Stimulated activated CD8-positive, alpha-beta memory T cell treated with anti-CD3 and anti-CD28 coated beads, Interleukin-2, amount 100 ng/mL, for 48 hours (primary cell): ENCODE data around the gene RPN2.

Source experiments
- DNase-seq, 2 donors: peaks; one replicate each; pipeline ENCODE4 v3.0.0-alpha.2; 2020; ENCODE audit warnings: low read depth in 2 of 2

The RPN2 gene

GRCh38 chr20:37243076-37243936 lies 64.2 kb downstream of the RPN2 start:
- no peak for DNase-seq

- DNase-seq: no peak
These were observed 64.9 kb downstream of the RPN2 start for GRCh38 chr20:37243937-37244571.

GRCh38 chr20:37244572-37244957 lies 65.4 kb downstream of the RPN2 start:
- no peak for DNase-seq

- DNase-seq: no peak
These were observed 66.4 kb downstream of the RPN2 start for GRCh38 chr20:37245216-37246150.

GRCh38 chr20:37246736-37247135 lies 67.6 kb downstream of the RPN2 start:
- no peak for DNase-seq

GRCh38 chr20:37247547-37247946 lies 68.4 kb downstream of the RPN2 start:
- DNase-seq: no peak

- DNase-seq: no peak
These were observed 70.2 kb downstream of the RPN2 start for GRCh38 chr20:37249304-37249703.

GRCh38 chr20:37251825-37252477 lies 72.8 kb downstream of the RPN2 start:
- DNase-seq: no peak

- no peak for DNase-seq
These were observed 74.0 kb downstream of the RPN2 start for GRCh38 chr20:37253087-37253486.

GRCh38 chr20:37254114-37254878 lies 75.2 kb downstream of the RPN2 start:
- DNase-seq: no peak

- DNase-seq: no peak
These were observed 77.2 kb downstream of the RPN2 start for GRCh38 chr20:37256286-37256685.

GRCh38 chr20:37257530-37257929 lies 78.4 kb downstream of the RPN2 start:
- DNase-seq: no peak

- DNase-seq: no peak
These were observed 78.9 kb downstream of the RPN2 start for GRCh38 chr20:37257988-37258387.

GRCh38 chr20:37259031-37259430 lies 79.9 kb downstream of the RPN2 start:
- no peak for DNase-seq

- DNase-seq: no peak
These were observed 80.7 kb downstream of the RPN2 start for GRCh38 chr20:37259865-37260264.

GRCh38 chr20:37260923-37261322 lies 81.8 kb downstream of the RPN2 start:
- no peak for DNase-seq

GRCh38 chr20:37261714-37262113 lies 82.6 kb downstream of the RPN2 start, which contains the start of gene GHRH:
Gene GHRH, minus strand, starts transcription at chr20:37261814. Its CDS starts 4,925 bp downstream, at chr20:37256889.
- DNase-seq: no peak

- no peak for DNase-seq
These were observed 83.4 kb downstream of the RPN2 start for GRCh38 chr20:37262505-37262904.

- no peak for DNase-seq
These were observed 84.6 kb downstream of the RPN2 start for GRCh38 chr20:37263686-37264085.

- no peak for DNase-seq
These were observed 86.0 kb downstream of the RPN2 start for GRCh38 chr20:37265152-37265551.
